ENCODE data around the gene GGA1. TPM values are rescaled to one million over a fixed set of nuclear protein-coding genes. Genes with fewer than 3 reads are reported as not detected.
"Not testable (repeated sequence)": the region's sequence is repeated elsewhere in the genome, so short reads cannot be mapped to it uniquely, and the experiment has no call there.

GGA1 gene
- total RNA-seq, 3 donors from 2014 or later: 36.6 to 63.9 (median 54.7) TPM

- intact Hi-C loops (cut with DNase I; ENCODE audit: low total_unique reads): no loop called here
- H3K4me3 ChIP-seq: no peak overlapping the region
- DNase-seq (ENCODE audit: low spot score in 2 of 2): peak in 1 of 2 donors; percentile 68
- H3K36me3 ChIP-seq: no peaks in the 10 kb centered on the region
- H3K27ac ChIP-seq: peak overlapping the region in 1 of 2 donors; percentile 27
- TF ChIP-seq POLR2A (IDR thresholded peaks at IDR 0.05): no peak
- no peaks in the 10 kb centered on the region for H3K4me1 ChIP-seq
- no peaks in the 10 kb centered on the region for H3K9me3 ChIP-seq
- H3K27me3 ChIP-seq: no peaks in the 10 kb centered on the region
These were observed 20.0 kb upstream of the GGA1 start for GRCh38 chr22:37588546-37589215.

GRCh38 chr22:37589636-37590035 lies 19.0 kb upstream of the GGA1 start:
- no peak for DNase-seq (ENCODE audit: low spot score in 2 of 2)
- no peak for TF ChIP-seq POLR2AphosphoS5 (IDR thresholded peaks at IDR 0.05)
- no peak for TF ChIP-seq POLR2A (IDR thresholded peaks at IDR 0.05)
- TF ChIP-seq CTCF (IDR thresholded peaks at IDR 0.05): no peak
- Histone ChIP-seq H3K4me3 (no peak overlapping the region), H3K9me3 (no peaks in the 10 kb centered on the region), H3K27me3 (no peaks in the 10 kb centered on the region), H3K4me1 (no peaks in the 10 kb centered on the region), H3K36me3 (no peaks in the 10 kb centered on the region), H3K27ac (no peak overlapping the region)
- intact Hi-C loops (cut with DNase I; ENCODE audit: low total_unique reads): loop anchor here (10.0 kb wide), 1 partner anchor 45 kb away; no protein-coding TSS in a partner anchor

- not testable (repeated sequence) for H3K27me3 ChIP-seq; DNase-seq (ENCODE audit: low spot score in 2 of 2); H3K36me3 ChIP-seq; H3K4me1 ChIP-seq; H3K9me3 ChIP-seq; H3K4me3 ChIP-seq; H3K27ac ChIP-seq
- intact Hi-C loops (cut with DNase I; ENCODE audit: low total_unique reads): loop anchor here (10.0 kb wide), 1 partner anchor 46 kb away; no protein-coding TSS in a partner anchor
These were observed 17.6 kb upstream of the GGA1 start for GRCh38 chr22:37591081-37591480.

- intact Hi-C loops (cut with DNase I; ENCODE audit: low total_unique reads): loop anchor here (10.0 kb wide), 1 partner anchor 47 kb away; no protein-coding TSS in a partner anchor
- TF ChIP-seq CTCF (IDR thresholded peaks at IDR 0.05) (no peak), POLR2AphosphoS5 (IDR thresholded peaks at IDR 0.05) (no peak), POLR2A (IDR thresholded peaks at IDR 0.05) (no peak)
- peak overlapping the region in 1 of 2 donors; percentile 30 for H3K27ac ChIP-seq
These were observed 16.7 kb upstream of the GGA1 start for GRCh38 chr22:37591823-37592404.

GRCh38 chr22:37594237-37594636 lies 14.4 kb upstream of the GGA1 start:
- H3K36me3 ChIP-seq: no peaks in the 10 kb centered on the region
- DNase-seq (ENCODE audit: low spot score in 2 of 2): no peak
- TF ChIP-seq POLR2AphosphoS5 (IDR thresholded peaks at IDR 0.05) (no peak), CTCF (IDR thresholded peaks at IDR 0.05) (no peak), POLR2A (IDR thresholded peaks at IDR 0.05) (no peak)
- H3K4me1 ChIP-seq: no peaks in the 10 kb centered on the region
- no peak overlapping the region for H3K4me3 ChIP-seq
- H3K27me3 ChIP-seq: no peaks in the 10 kb centered on the region
- no peaks in the 10 kb centered on the region for H3K9me3 ChIP-seq
- H3K27ac ChIP-seq: peak overlapping the region in 1 of 2 donors; percentile 21
- intact Hi-C loops (cut with DNase I; ENCODE audit: low total_unique reads): loop anchor here (10.0 kb wide), 1 partner anchor 49 kb away; no protein-coding TSS in a partner anchor

More at GRCh38 chr22:37591823-37592404, 16.7 kb upstream of the GGA1 start:
- Histone ChIP-seq H3K4me1 (no peaks in the 10 kb centered on the region), H3K9me3 (no peaks in the 10 kb centered on the region), H3K4me3 (peak overlapping the region in 2 of 3 donors; percentile 0 to 19), H3K27me3 (no peaks in the 10 kb centered on the region), H3K36me3 (no peaks in the 10 kb centered on the region)
- DNase-seq (ENCODE audit: low spot score in 2 of 2): no peak

DNA sequence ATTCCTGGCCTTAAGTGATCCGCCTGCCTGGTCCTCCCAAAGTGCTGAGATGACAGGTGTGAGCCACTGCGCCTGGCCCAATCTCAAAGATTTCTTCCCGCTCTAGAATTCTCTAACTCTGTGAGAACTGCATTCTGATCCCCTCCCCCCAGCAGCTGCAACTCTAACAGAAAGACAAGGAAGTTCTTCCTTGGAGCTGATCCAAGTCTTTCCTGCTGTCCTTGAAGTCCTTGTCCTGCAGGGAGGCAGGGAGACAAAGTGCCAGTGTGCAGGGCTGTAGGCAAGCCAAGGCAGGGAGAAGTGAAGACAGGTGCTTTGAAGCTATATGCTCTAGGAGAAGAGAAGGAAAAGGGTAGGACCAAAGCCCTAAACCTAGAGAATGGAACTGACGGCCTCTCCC lies 9.5 kb upstream of the GGA1 start:
- Histone ChIP-seq H3K27ac (peak overlapping the region in 1 of 2 donors; percentile 60), H3K36me3 (no peaks in the 10 kb centered on the region), H3K9me3 (no peaks in the 10 kb centered on the region), H3K4me1 (no peaks in the 10 kb centered on the region), H3K27me3 (no peaks in the 10 kb centered on the region), H3K4me3 (no peak overlapping the region)
- peak in 1 of 2 donors; percentile 70 for DNase-seq (ENCODE audit: low spot score in 2 of 2)
- TF ChIP-seq CTCF (IDR thresholded peaks at IDR 0.05) (no peak), POLR2AphosphoS5 (IDR thresholded peaks at IDR 0.05) (no peak), POLR2A (IDR thresholded peaks at IDR 0.05) (no peak)
- intact Hi-C loops (cut with DNase I; ENCODE audit: low total_unique reads): loop anchor here (10.0 kb wide), 1 partner anchor 54 kb away; no protein-coding TSS in a partner anchor

Measured in breast epithelium (tissue), 4 donors.